NOMO-1 (cell line): Measurements from ENCODE around the gene CHMP5.

Source experiments
- DNase-seq, 2 experiments: peaks; one replicate each; lab custom pipeline; 2025; ENCODE audit not compliant: unreplicated experiment in 2 of 2; lab: John Stamatoyannopoulos, UW

CHMP5 gene

GRCh38 chr9:33242609-33243134, 22.2 kb upstream of the CHMP5 start:
- no peak for DNase-seq

DNA sequence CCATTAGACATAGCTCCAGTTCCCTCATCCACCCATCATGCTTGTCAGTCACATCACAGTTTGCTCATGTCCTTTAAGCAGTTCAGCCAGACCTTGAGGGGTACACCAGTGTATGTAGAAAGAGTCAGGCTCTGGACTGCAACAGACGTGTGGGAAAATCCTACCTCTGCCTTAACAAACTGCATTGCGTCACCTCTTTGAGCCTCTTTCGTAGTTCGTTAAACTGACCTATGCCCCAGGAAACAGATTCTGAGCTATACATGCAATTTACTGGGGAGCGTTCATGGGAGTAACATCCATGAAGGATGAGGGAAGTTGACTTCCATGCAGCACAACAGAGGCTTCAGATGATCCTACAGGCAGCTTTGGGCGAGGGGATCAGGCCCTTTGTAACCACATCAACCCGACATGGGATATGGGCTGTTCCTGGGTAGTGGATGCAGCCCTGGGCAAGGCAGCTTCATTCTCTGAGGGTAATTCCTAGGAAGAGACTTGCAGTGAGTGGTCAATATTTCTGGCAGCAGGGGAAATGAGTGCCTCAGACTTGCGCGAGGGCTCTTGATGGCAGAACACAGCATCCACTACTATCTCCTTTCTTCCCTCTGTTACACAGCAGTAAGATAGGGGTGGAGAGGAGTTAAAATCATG, 20.6 kb upstream of the CHMP5 start:
- DNase-seq, result no peak

DNA sequence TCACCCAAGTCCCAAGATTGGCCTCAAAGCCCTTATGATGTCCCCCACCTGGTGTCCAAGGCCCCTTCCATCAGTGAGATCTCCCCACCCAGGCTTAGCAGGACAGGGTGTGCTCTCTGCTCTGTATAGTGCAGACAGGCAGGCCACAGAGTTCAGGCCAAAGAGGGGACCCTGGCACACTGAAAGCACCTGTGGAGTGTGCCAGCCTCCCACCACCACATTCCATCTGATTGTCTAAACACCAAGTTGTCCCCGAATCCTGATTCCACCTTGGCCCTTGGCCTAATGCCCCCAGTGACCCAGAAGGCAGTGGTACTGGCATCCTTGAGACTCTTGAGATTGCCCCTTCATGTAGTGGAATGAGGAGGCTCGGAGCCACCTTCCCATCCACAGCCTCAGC, 19.5 kb upstream of the CHMP5 start:
- no peak for DNase-seq

DNA sequence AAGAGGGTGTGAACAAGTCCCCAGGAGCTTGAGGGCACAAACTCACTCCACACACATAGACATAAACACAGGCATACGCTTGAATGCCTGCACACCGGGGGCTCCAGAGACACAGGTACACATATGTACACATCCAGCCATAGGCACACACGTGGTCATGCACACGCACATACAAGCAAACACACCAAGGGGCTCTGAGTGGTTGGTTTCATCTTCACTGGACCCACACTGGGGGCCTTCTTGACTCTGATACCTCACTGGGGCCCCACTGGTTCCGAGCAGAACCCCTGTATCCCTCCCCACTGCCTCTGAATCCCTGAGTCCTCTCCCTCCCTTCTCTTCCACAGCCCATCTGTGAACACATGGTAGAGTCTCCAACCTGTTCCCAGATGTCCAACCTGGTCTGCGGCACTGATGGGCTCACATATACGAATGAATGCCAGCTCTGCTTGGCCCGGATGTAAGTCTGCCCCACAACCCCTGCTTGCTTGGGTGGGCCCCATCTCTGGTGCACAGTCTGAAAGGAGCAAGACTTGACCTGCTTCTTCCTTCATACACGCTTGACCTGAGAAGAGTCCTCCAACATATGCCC, 18.5 kb upstream of the CHMP5 start:
- no peak for DNase-seq

DNA sequence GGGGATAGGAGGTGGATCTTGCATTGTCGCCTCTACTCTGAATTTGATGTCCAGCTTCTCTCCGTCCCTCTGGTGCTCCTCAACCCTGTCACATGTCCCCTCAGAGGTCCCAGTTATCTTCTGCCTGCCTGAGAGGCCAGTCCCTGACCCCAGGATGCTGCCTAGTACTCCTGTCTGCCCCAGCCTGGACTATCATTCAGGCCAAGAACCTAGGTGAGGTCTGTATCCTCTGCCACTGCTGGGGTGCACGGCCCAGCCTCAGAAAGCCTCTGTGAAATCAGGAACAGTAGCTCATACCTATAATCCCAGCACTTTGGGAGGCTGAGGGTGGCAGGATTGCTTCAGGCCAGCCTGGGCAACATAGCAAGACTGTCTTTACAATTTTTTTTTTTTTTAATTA, 16.2 kb upstream of the CHMP5 start:
- DNase-seq, result no peak

- no peak for DNase-seq
Measured at GRCh38 chr9:33249087-33249658, 15.7 kb upstream of the CHMP5 start.

- no peak for DNase-seq
Measured at GRCh38 chr9:33249983-33250382, 14.9 kb upstream of the CHMP5 start.

DNA sequence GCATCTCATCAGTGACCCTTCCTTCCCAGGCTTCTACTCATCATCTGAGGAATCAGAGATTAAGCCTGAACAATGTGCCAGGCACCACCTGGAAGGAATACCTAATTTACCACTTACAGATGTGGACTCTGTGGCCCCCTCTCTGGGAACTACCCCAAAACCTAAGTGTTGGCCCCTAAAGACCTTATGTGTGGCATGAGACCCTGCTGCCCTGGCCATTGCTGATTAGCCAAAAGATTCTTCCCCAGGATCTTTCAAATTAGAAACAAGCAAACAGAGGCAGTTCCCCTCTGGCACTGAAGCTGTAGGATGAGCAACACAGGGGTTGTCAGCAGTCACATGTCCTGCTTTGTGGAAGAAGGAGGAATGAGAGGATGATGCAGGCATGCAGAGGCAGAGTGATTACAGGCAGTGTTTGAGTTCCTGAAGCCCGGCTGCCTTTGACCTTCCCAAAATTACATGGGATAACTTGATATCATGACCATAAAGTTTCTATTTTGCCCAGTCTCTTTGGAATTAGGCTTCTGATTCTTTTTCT, 14.3 kb upstream of the CHMP5 start:
- no peak for DNase-seq

- no peak for DNase-seq
Measured at GRCh38 chr9:33254211-33254610, 10.6 kb upstream of the CHMP5 start.

GRCh38 chr9:33255014-33255413, 9.8 kb upstream of the CHMP5 start:
- no peak for DNase-seq

- no peak for DNase-seq
Measured at GRCh38 chr9:33255471-33255870, 9.4 kb upstream of the CHMP5 start.

GRCh38 chr9:33256236-33256635, 8.6 kb upstream of the CHMP5 start:
- no peak for DNase-seq

DNA sequence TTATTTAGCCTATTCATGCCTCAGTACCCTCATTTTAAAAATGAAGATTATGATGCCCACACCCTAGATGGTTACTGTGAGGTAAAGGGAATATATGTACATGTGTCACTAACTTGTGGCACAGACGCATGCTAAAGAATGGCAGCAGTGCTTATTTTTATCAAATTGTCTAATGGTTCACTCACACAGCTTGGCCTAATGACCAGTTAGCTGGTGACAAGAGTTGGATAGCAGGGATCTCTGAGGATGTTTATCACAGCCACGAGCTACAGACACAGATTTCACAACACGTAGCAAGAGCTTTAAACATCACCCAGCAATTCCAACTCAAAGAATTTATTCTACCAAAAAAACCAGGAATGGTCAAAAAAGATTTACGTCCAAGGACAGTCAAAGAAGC, 7.6 kb upstream of the CHMP5 start:
- no peak for DNase-seq

DNA sequence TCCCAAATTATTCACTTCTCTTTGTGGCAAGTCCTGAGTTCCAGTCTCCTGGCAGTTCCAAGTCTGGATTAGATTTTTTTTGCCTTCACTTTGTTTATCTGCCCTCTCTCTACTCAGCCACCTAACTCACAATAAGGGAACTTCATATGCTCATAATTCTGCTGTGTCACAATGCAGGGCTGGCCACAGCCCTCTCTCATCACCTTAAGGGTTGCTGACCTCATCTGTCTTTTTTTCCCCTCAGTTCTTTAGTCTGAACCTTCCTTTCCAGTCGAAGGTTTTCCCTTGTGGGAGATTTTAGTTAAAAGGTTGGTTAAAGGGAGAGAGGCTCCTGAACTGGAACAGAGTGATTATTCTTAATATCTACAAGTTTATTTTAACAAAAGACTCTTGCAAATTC, 4.5 kb upstream of the CHMP5 start:
- no peak for DNase-seq

GRCh38 chr9:33263131-33264002, 1.5 kb upstream of the CHMP5 start:
- peak in 1 of 2 experiments; percentile 60 for DNase-seq

- DNase-seq, result peak in 1 of 2 experiments; percentile 60
Measured at GRCh38 chr9:33264003-33264472, 811 bp upstream of the CHMP5 start.

DNA sequence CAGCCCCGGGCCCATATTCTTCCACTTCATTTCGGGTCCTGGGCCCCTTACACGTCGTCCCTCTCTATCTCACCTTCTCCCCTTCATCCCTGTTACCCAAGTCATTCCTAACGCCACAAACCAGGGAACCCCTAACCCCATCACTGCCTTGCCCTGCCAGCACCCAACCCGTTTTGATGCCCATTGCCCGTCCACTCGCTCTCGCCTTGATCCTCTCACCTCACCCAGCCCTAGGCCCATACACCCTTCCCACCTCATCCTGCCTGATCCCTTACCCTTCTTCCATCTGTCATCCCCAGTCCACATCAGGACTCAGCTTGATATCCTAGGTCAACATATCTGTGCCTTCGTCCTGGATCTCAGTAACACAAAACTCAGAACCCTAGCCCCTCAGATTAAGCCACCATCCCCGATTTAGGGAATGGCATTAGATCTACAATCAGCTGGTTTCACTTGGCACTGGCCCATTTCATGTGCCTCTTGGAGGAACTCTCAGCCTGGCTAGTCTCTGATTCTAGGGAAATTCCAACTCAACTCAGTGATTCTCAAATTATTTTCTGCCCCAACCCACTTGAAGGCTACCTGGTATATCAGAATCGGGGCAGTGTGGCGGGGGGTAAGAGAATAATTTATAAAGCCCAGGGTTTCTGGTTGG, 489 bp downstream of the CHMP5 start:
- DNase-seq, result no peak

GRCh38 chr9:33267151-33267767, 2.4 kb downstream of the CHMP5 start:
- DNase-seq, result no peak

DNA sequence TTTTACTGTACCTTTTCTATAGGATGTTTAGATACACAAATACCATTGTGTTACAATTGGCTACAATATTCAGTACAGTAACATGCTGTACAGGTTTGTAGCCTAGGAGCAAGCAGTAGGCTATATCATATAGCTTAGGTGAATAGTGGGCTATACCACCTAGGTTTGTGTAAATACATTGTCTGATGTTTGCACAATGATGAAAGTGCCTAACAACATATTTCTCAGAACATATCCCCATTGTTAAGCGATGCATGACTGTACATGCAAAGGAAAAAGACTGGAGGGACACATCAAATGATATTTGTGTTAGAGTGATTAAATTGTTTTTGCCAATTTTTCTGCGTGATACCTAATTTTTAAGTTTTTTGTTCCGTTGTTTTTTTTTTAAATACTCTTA, 5.3 kb downstream of the CHMP5 start:
- DNase-seq, result no peak

GRCh38 chr9:33272061-33272460, 7.2 kb downstream of the CHMP5 start:
- no peak for DNase-seq
